Brain microvascular endothelial cell (primary cell): ENCODE data around the gene CIROP.

Source experiments
- DNase-seq: peaks from one replicate; pipeline ENCODE4 v3.0.0-alpha.2; 2020
- H3K27ac ChIP-seq: fragments of 250-450 bp; sonication (Bioruptor Pico); 2 replicates; pipeline ENCODE4 v1.5.1; 2020; ENCODE audit warnings: mild to moderate bottlenecking, moderate library complexity
- H3K27me3 ChIP-seq: fragments of 250-450 bp; sonication (Bioruptor Pico); replicated peaks from 2 replicates; pipeline ENCODE4 v1.5.1; 2020; ENCODE audit warnings: mild to moderate bottlenecking
- H3K36me3 ChIP-seq: fragments of 250-450 bp; sonication (Bioruptor Pico); replicated peaks from 2 replicates; pipeline ENCODE4 v1.5.1; 2020; ENCODE audit warnings: mild to moderate bottlenecking
- H3K4me3 ChIP-seq: 2 replicates; pipeline ENCODE4 v1.5.1; 2011; ENCODE audit warnings: low read depth, mild to moderate bottlenecking, control low read depth, low read length, moderate library complexity
- in situ Hi-C: cut with HindIII; loops from 2 replicates; pipeline ENCODE4 v1.10.0; 2017; ENCODE audit warnings: low sequenced_read_pairs, low pct_ligation_motif_present
- TF ChIP-seq, protein P1 (sequence below): IDR thresholded peaks from 2 replicates; pipeline ENCODE4 v1.5.1; 2011; ENCODE audit warnings: low read depth, mild to moderate bottlenecking, moderate library complexity, low read length, control low read depth, inconsistent platforms; ENCODE audit errors: missing control alignments

The CIROP gene

DNA sequence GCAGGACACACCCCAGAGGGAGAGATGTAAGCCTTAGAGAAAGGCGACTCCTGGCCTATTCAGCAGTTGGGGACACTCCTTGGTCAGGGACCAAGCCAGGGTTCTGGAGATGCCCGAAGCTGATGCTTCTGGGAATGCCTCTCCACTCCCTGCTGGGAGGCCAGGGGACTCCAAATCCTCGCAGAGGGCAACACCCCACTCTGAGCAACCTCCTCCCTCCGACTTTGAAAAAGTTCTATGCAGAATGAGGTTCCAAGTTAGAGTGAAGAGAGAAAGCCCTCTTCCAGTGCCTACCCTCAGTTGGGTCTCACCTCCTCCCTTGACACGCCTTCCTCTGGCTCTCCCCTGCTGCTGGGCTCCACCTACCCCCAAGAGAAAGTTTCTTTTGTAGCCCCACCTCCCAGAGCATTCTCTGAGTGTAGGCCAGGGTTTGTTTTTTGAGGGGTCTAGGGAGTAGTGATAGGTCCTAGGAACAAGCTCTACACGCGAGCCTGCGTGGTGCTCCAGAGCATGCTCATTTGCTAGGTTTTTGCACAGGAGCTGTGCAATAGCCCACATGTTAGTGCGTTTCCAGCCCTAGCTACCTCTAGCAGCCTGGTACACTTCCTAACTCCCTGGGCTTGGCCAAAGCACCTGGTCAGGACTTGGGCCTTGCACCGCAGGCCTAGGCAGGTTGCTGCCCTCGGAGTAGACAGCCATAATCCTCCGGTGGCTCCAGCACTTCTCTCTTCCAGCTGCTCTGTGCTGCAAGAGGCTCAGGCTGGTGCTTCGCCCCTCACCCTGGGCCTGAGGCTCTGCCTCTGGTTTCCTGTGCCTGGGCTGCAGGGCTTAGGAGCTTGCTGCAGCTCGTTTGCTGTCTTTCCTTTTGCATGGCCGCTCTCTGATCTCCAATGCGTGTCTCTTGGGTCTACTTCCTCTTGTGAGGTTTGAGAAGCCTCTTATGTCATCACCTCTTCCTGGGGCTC is 14.9 kb upstream of the CIROP start:
- Histone ChIP-seq H3K27ac (no peak overlapping the region), H3K36me3 (no peaks in the 10 kb centered on the region), H3K27me3 (no peaks in the 10 kb centered on the region), H3K4me3 (no peak overlapping the region)
- in situ Hi-C loops: no loop called here
- TF ChIP-seq, protein P1, sequence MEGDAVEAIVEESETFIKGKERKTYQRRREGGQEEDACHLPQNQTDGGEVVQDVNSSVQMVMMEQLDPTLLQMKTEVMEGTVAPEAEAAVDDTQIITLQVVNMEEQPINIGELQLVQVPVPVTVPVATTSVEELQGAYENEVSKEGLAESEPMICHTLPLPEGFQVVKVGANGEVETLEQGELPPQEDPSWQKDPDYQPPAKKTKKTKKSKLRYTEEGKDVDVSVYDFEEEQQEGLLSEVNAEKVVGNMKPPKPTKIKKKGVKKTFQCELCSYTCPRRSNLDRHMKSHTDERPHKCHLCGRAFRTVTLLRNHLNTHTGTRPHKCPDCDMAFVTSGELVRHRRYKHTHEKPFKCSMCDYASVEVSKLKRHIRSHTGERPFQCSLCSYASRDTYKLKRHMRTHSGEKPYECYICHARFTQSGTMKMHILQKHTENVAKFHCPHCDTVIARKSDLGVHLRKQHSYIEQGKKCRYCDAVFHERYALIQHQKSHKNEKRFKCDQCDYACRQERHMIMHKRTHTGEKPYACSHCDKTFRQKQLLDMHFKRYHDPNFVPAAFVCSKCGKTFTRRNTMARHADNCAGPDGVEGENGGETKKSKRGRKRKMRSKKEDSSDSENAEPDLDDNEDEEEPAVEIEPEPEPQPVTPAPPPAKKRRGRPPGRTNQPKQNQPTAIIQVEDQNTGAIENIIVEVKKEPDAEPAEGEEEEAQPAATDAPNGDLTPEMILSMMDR: no peak
- DNase-seq: no peak

DNA sequence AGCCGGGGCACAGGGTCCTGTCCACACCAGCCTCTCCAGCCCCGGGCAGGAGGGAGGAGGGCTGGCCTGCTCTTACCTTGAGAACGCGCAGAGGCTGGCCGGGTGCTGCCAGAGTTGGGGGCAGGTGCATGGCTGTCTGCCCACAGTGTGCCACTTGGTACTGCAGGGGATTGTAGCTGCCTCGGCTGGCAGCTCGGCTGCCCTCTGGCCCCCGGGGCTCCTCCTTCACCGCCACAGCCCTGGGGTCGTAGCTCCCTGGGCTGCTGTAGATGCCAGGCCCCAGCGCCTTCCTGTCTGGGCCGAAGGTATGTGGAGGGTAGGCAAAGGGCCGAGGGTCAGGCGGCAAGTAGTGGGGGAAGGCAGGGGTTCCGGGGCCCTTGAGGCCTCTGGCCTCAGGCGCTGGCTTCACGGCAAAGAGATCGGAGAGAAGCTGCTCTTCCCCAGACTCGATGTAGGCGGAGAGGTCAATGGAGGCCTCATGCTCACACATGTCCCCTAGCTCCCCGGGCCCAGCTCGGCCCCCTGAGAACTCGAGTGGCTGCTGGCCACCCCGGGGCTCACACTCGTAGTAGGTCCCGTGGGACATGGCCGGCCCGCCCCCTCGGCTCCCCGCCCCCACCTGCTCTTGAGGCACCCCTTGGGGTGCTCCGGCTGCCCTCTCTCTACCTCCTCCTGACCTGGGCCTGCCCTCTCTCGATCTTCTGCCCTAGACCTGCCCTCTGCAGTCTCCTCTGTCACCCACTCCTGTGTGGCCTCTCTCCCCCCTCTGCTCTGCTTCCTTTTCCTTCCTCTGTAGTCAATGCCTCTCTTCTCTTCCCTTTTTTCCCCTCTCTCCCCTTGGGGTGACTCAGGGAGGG is 13.9 kb upstream of the CIROP start, which contains the start of gene CEBPE:
TSS of gene CEBPE (minus strand) at position 750 of the 857 bp plus-strand sequence. CDS start at position 586, 164 bp downstream.
- H3K36me3 ChIP-seq: no peaks in the 10 kb centered on the region
- TF ChIP-seq, protein P1: no peak
- no peak within 1 kb of the TSS for H3K27ac ChIP-seq
- no peaks in the 10 kb centered on the region for H3K27me3 ChIP-seq
- DNase-seq: no peak
- no peak within 1 kb of the TSS for H3K4me3 ChIP-seq
- in situ Hi-C loops: no loop called here

DNA sequence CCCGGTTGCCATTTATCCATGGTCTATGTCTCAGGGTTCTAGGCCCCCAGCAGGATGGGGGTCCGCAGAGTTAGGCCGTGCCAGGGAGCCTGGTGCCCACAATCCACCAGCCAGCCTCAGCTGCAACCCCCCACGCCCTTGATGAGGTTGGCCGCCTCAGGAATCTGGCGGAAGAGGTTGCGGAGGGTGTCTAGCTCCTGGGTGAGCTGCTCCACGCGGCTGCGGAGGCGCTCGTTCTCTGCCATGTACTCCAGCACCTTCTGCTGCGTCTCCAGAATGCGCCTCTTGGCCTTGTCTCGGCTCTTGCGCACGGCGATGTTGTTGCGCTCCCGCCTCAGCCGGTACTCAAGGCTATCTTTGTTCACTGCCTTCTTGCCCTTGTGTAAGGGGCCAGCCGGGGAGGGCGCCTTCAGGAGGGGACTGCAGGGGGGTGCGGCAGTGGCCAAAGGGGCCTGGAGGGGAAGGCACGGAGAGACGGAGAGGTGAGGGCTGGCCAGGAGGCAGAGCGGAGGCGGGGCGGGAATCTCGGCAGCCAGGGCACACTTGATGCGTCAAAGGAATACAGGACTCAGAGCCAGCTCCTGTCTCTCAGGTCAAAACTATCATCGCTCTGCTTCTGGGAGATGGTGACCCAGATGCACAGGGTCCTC is 12.7 kb upstream of the CIROP start:
- DNase-seq: no peak
- in situ Hi-C loops: no loop called here
- Histone ChIP-seq H3K27ac (no peak overlapping the region), H3K4me3 (no peak overlapping the region), H3K27me3 (no peaks in the 10 kb centered on the region), H3K36me3 (no peaks in the 10 kb centered on the region)
- TF ChIP-seq, protein P1: no peak

DNA sequence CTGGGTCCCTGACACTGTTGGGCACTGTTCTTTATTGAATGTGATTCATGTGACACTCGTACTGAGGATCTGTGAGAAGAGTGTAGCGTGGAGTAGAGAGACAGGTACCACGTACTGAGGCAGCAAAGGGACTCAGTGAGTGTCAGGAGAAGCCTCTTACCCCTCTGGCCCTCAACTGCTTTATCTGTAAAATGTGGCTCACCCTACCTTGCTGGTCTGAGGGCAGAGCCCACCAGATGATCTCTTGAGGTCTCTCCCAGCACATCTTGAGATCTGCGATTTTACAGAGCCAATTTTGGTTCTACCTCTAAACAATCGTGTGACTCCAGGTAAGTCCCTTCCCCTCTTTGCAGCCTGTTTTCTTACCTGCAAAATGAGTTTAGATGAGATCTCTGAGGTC is 11.1 kb upstream of the CIROP start:
- no peak overlapping the region for H3K4me3 ChIP-seq
- peak overlapping the region; percentile 66 for H3K27ac ChIP-seq
- no peak for DNase-seq
- in situ Hi-C loops: no loop called here
- peaks cover 3% of the 10 kb centered on the region for H3K27me3 ChIP-seq
- H3K36me3 ChIP-seq: no peaks in the 10 kb centered on the region
- TF ChIP-seq, protein P1: no peak

- in situ Hi-C loops: no loop called here
- peak overlapping the region; percentile 66 for H3K27ac ChIP-seq
- TF ChIP-seq, protein P1: no peak
- H3K27me3 ChIP-seq: peaks cover 4% of the 10 kb centered on the region
- H3K36me3 ChIP-seq: no peaks in the 10 kb centered on the region
- peak; percentile 93 for DNase-seq
- peak overlapping the region; percentile 20 for H3K4me3 ChIP-seq
Measured at GRCh38 chr14:23115039-23115731, 10.4 kb upstream of the CIROP start.
